ENCODE measurements around the gene MRPL52. TPM values are rescaled to one million over a fixed set of nuclear protein-coding genes. Genes with fewer than 3 reads are reported as not detected.
"Not testable (repeated sequence)": the region's sequence is repeated elsewhere in the genome, so short reads cannot be mapped to it uniquely, and the experiment has no call there.

The MRPL52 gene
- total and polyA plus RNA-seq, 8 donors = 57.0 to 86.9 (median 72.6) TPM

GRCh38 chr14:22854963-22855724 lies 25.5 kb downstream of the MRPL52 start:
- no peak for ATAC-seq
- intact Hi-C loops (cut with DNase I) = loop anchor here in 1 of 2 donors (5.0 kb wide), 1 partner anchor 33 kb away; no protein-coding TSS in a partner anchor

GRCh38 chr14:22856428-22856827 lies 26.7 kb downstream of the MRPL52 start:
- no peaks in the 10 kb centered on the region for H3K36me3 ChIP-seq
- no peaks in the 10 kb centered on the region for H3K9me3 ChIP-seq
- ATAC-seq (no peak), DNase-seq (no peak)
- TF ChIP-seq CTCF (IDR thresholded peaks at IDR 0.05) = no peak
- intact Hi-C loops (cut with DNase I) = loop anchor here in 1 of 2 donors (5.0 kb wide), 1 partner anchor 34 kb away; no protein-coding TSS in a partner anchor
- H3K4me1 ChIP-seq = peaks cover 9 to 21% of the 10 kb centered on the region in 2 donors
- no peak overlapping the region for H3K27ac ChIP-seq
- no peak overlapping the region for H3K4me3 ChIP-seq
- peaks cover 0 to 4% of the 10 kb centered on the region in 2 donors for H3K27me3 ChIP-seq

More at GRCh38 chr14:22854963-22855724, 25.5 kb downstream of the MRPL52 start:
- H3K9me3 ChIP-seq = no peaks in the 10 kb centered on the region
- H3K4me1 ChIP-seq = peaks cover 18 to 32% of the 10 kb centered on the region in 2 donors
- no peaks in the 10 kb centered on the region for H3K36me3 ChIP-seq
- no peak for DNase-seq
- H3K27me3 ChIP-seq = peaks cover 0 to 4% of the 10 kb centered on the region in 2 donors
- TF ChIP-seq CTCF (IDR thresholded peaks at IDR 0.05) = no peak
- no peak overlapping the region for H3K4me3 ChIP-seq
- H3K27ac ChIP-seq = no peak overlapping the region

GRCh38 chr14:22860377-22860776 lies 30.7 kb downstream of the MRPL52 start:
- DNase-seq; H3K36me3 ChIP-seq; H3K27me3 ChIP-seq; H3K27ac ChIP-seq; H3K4me3 ChIP-seq; ATAC-seq; H3K9me3 ChIP-seq; intact Hi-C loops (cut with DNase I); H3K4me1 ChIP-seq: not testable (repeated sequence)

GRCh38 chr14:22861651-22862050 lies 32.0 kb downstream of the MRPL52 start:
- TF ChIP-seq CTCF (IDR thresholded peaks at IDR 0.05) = no peak
- intact Hi-C loops (cut with DNase I) = no loop called here
- Histone ChIP-seq H3K9me3 (no peaks in the 10 kb centered on the region), H3K36me3 (no peaks in the 10 kb centered on the region), H3K4me3 (no peak overlapping the region), H3K27me3 (peaks cover 0 to 4% of the 10 kb centered on the region in 2 donors), H3K4me1 (no peaks in the 10 kb centered on the region), H3K27ac (no peak overlapping the region)
- DNase-seq = no peak
- no peak for ATAC-seq

GRCh38 chr14:22864979-22865378 lies 35.3 kb downstream of the MRPL52 start:
- no peaks in the 10 kb centered on the region for H3K36me3 ChIP-seq
- intact Hi-C loops (cut with DNase I) = no loop called here
- no peaks in the 10 kb centered on the region for H3K27me3 ChIP-seq
- no peak overlapping the region for H3K4me3 ChIP-seq
- no peak for ATAC-seq
- no peak for TF ChIP-seq CTCF (IDR thresholded peaks at IDR 0.05)
- DNase-seq = no peak
- no peaks in the 10 kb centered on the region for H3K9me3 ChIP-seq
- no peak overlapping the region for H3K27ac ChIP-seq
- peaks cover 0 to 6% of the 10 kb centered on the region in 2 donors for H3K4me1 ChIP-seq
